Caco-2 (cell line): ENCODE results near the gene C2orf76. TPM values are rescaled to one million over a fixed set of nuclear protein-coding genes. Genes with fewer than 3 reads are reported as not detected.
A peak's percentile ranks its signal among the peaks of the same experiment; 100 is the strongest.

Experiments
- BruUV-seq: library from RNA; stranded (reverse); fragments of 400-500 nt; replicated peaks from 2 replicates; lab custom pipeline; 2021; lab: Mats Ljungman, UMichigan
- CTCF ChIA-PET: fragments of 300-600 bp; sonication (Branson Sonifier 250); formaldehyde crosslinking; loops from one replicate; lab custom pipeline; 2022; ENCODE audit warnings: antibody characterized with exemption; lab: Charles Lee
- POLR2A ChIA-PET: fragments of 300-600 bp; sonication (Branson Sonifier 250); formaldehyde crosslinking; loops from one replicate; lab custom pipeline; 2022; ENCODE audit warnings: antibody characterized with exemption; lab: Charles Lee
- DNase-seq, 2 experiments: peaks; one replicate each; pipeline versions ENCODE4 v3.0.0 to v3.0.0-alpha.2; 2020 to 2022
- H3K27me3 ChIP-seq: replicated peaks from 2 replicates; pipeline ENCODE4 v1.6.0; 2011; ENCODE audit warnings: low read length; ENCODE audit not compliant: control insufficient read depth, insufficient read depth
- H3K36me3 ChIP-seq: 2 replicates; pipeline ENCODE4 v1.5.1; 2011; ENCODE audit warnings: low read length; ENCODE audit not compliant: control insufficient read depth, insufficient read depth
- H3K4me1 ChIP-seq: fragments of 250-450 bp; sonication (Bioruptor Pico); 2 replicates; pipeline ENCODE4 v1.5.1; 2020; ENCODE audit warnings: mild to moderate bottlenecking
- H3K4me3 ChIP-seq: 2 replicates; pipeline ENCODE4 v1.5.1; 2011; ENCODE audit warnings: low read depth, mild to moderate bottlenecking, control low read depth, low read length
- H3K9me3 ChIP-seq: fragments of 250-450 bp; sonication (Bioruptor Pico); 2 replicates; pipeline ENCODE4 v1.5.1; 2020; ENCODE audit warnings: mild to moderate bottlenecking, moderate library complexity
- H3K27ac Mint-ChIP-seq: one replicate; pipeline ENCODE4 v1.8.0; 2022; ENCODE audit warnings: mixed read lengths; ENCODE audit not compliant: unreplicated experiment
- H3K27me3 Mint-ChIP-seq: one replicate; pipeline ENCODE4 v1.8.0; 2022; ENCODE audit warnings: mixed read lengths; ENCODE audit not compliant: insufficient read depth, unreplicated experiment
- H3K36me3 Mint-ChIP-seq: one replicate; pipeline ENCODE4 v1.8.0; 2022; ENCODE audit warnings: mild to moderate bottlenecking, mixed read lengths; ENCODE audit not compliant: insufficient read depth, unreplicated experiment
- H3K4me1 Mint-ChIP-seq: one replicate; pipeline ENCODE4 v1.8.0; 2022; ENCODE audit warnings: low read depth, mixed read lengths; ENCODE audit not compliant: unreplicated experiment
- H3K4me3 Mint-ChIP-seq: one replicate; pipeline ENCODE4 v1.8.0; 2022; ENCODE audit warnings: mild to moderate bottlenecking, moderate library complexity, mixed read lengths; ENCODE audit not compliant: unreplicated experiment
- H3K9me3 Mint-ChIP-seq: one replicate; pipeline ENCODE4 v1.8.0; 2022; ENCODE audit warnings: mixed read lengths; ENCODE audit not compliant: unreplicated experiment
- CTCF ChIP-seq, 2 experiments: fragments of 200-600 bp in 1 of 2; IDR thresholded peaks; 1 replicate in 1 of 2; 2 replicates in 1 of 2; pipeline versions ENCODE4 v1.5.1 to v1.8.0; 2011 to 2022; ENCODE audit warnings: antibody characterized with exemption in 1 of 2, control low read depth in 1 of 2, inconsistent platforms in 1 of 2, low read depth in 1 of 2, low read length in 1 of 2, mild to moderate bottlenecking in 1 of 2, moderate library complexity in 1 of 2; ENCODE audit not compliant: insufficient read depth in 1 of 2, severe bottlenecking in 1 of 2, unreplicated experiment in 1 of 2
- intact Hi-C: fragments of 100-400 bp; cut with micrococcal nuclease; formaldehyde crosslinking; loops from one replicate; pipeline ENCODE4 v1.10.0; 2022; ENCODE audit not compliant: unreplicated experiment
- total RNA-seq: library from RNA; stranded (reverse); gene quantifications from 2 replicates; pipeline ENCODE4 v1.2.3, GENCODE V29; 2022

The C2orf76 gene
- total RNA-seq, 1 experiment from 2014 or later, result 6.5 TPM

- H3K27me3 ChIP-seq, result no peaks in the 10 kb centered on the region
- ChIA-PET POLR2A (no interaction called here), CTCF (interaction anchor here (1.0 kb wide), 1 partner anchor 42 kb away, joined by 3 read pairs; the partner anchor contains the start of gene STEAP3)
- no peak overlapping the region for H3K4me3 ChIP-seq
- H3K4me1 ChIP-seq, result no peaks in the 10 kb centered on the region
- H3K27ac Mint-ChIP-seq, result no peak overlapping the region
- no peaks in the 10 kb centered on the region for H3K36me3 Mint-ChIP-seq
- H3K9me3 ChIP-seq, result no peaks in the 10 kb centered on the region
- H3K27me3 Mint-ChIP-seq, result no peaks in the 10 kb centered on the region
- no peaks in the 10 kb centered on the region for H3K36me3 ChIP-seq
- intact Hi-C loops, result no loop called here
- no TSS peak for BruUV-seq
- H3K4me1 Mint-ChIP-seq, result peaks cover 9% of the 10 kb centered on the region
- TF ChIP-seq CTCF (IDR thresholded peaks at IDR 0.05; ENCODE audit: insufficient read depth in 1 of 2, low read depth in 1 of 2, low read length in 1 of 2, severe bottlenecking in 1 of 2, unreplicated experiment in 1 of 2), result no peak
- no peaks in the 10 kb centered on the region for H3K9me3 Mint-ChIP-seq
- no peak overlapping the region for H3K4me3 Mint-ChIP-seq
- DNase-seq, result no peak
Measured at GRCh38 chr2:119266091-119266589, 100.5 kb downstream of the C2orf76 start.

GRCh38 chr2:119265693-119266066 lies 101.0 kb downstream of the C2orf76 start:
- no TSS peak for BruUV-seq
- H3K4me1 Mint-ChIP-seq, result peaks cover 9% of the 10 kb centered on the region
- no peak for TF ChIP-seq CTCF (IDR thresholded peaks at IDR 0.05; ENCODE audit: insufficient read depth in 1 of 2, low read depth in 1 of 2, low read length in 1 of 2, severe bottlenecking in 1 of 2, unreplicated experiment in 1 of 2)
- intact Hi-C loops, result loop anchor here (1.0 to 2.0 kb wide), 5 partner anchors 25 to 384 kb away; no protein-coding TSS in a partner anchor
- no peaks in the 10 kb centered on the region for H3K4me1 ChIP-seq
- H3K4me3 ChIP-seq, result no peak overlapping the region
- no peaks in the 10 kb centered on the region for H3K36me3 Mint-ChIP-seq
- ChIA-PET CTCF (no interaction called here), POLR2A (no interaction called here)
- H3K9me3 Mint-ChIP-seq, result no peaks in the 10 kb centered on the region
- H3K36me3 ChIP-seq, result no peaks in the 10 kb centered on the region
- no peaks in the 10 kb centered on the region for H3K27me3 ChIP-seq
- no peaks in the 10 kb centered on the region for H3K9me3 ChIP-seq
- no peaks in the 10 kb centered on the region for H3K27me3 Mint-ChIP-seq
- DNase-seq, result no peak
- H3K4me3 Mint-ChIP-seq, result no peak overlapping the region
- no peak overlapping the region for H3K27ac Mint-ChIP-seq

GRCh38 chr2:119264781-119265692 lies 101.6 kb downstream of the C2orf76 start:
- CTCF ChIA-PET, result interaction anchor here (1.4 kb wide), 1 partner anchor 31 kb away, joined by 4 read pairs; no protein-coding TSS in a partner anchor
- no peaks in the 10 kb centered on the region for H3K9me3 Mint-ChIP-seq
- peaks cover 9% of the 10 kb centered on the region for H3K4me1 Mint-ChIP-seq
- no peaks in the 10 kb centered on the region for H3K9me3 ChIP-seq
- no peaks in the 10 kb centered on the region for H3K27me3 ChIP-seq
- H3K27me3 Mint-ChIP-seq, result no peaks in the 10 kb centered on the region
- TF ChIP-seq CTCF (IDR thresholded peaks at IDR 0.05; ENCODE audit: insufficient read depth in 1 of 2, low read depth in 1 of 2, low read length in 1 of 2, severe bottlenecking in 1 of 2, unreplicated experiment in 1 of 2), result peak; percentile 92 to 93
- no peaks in the 10 kb centered on the region for H3K4me1 ChIP-seq
- intact Hi-C loops, result loop anchor here (1.0 to 2.0 kb wide), 5 partner anchors 26 to 384 kb away; no protein-coding TSS in a partner anchor
- H3K27ac Mint-ChIP-seq, result no peak overlapping the region
- H3K36me3 ChIP-seq, result no peaks in the 10 kb centered on the region
- no peaks in the 10 kb centered on the region for H3K36me3 Mint-ChIP-seq
- peak; percentile 64 to 77 for DNase-seq
- H3K4me3 ChIP-seq, result no peak overlapping the region
- no peak overlapping the region for H3K4me3 Mint-ChIP-seq
- POLR2A ChIA-PET, result interaction anchor here (0.6 kb wide), 1 partner anchor 1122 kb away, joined by 5 read pairs; no protein-coding TSS in a partner anchor
- no TSS peak for BruUV-seq
